GM18519 (cell line): ENCODE data around the gene LAYN.

Source experiments
- ATAC-seq: cut with Tn5 transposase; IDR thresholded peaks from one replicate; pipeline ENCODE4 v1.9.1; 2021; ENCODE audit warnings: mild to moderate bottlenecking, moderate library complexity; ENCODE audit not compliant: unreplicated experiment, low FRiP score

LAYN gene

DNA sequence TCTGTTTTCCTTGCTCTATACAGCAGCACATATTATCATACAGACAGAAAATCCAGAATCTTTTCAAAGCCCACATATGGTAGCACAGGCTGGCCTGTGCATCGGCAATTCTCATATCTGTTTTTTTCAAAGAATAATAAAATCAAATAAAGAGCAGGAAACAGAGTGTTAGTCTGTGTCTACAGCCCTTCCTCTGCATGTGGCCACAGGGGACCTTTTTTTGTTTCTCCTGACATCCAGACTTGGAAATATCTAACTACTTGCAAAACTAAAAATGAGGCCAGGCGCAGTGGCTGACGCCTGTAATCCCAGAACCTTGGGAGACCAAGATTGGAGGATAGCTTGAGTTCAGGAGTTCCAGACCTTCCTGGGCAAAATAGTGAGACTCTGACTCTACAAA is 20.3 kb downstream of the LAYN start:
- ATAC-seq: no peak

DNA sequence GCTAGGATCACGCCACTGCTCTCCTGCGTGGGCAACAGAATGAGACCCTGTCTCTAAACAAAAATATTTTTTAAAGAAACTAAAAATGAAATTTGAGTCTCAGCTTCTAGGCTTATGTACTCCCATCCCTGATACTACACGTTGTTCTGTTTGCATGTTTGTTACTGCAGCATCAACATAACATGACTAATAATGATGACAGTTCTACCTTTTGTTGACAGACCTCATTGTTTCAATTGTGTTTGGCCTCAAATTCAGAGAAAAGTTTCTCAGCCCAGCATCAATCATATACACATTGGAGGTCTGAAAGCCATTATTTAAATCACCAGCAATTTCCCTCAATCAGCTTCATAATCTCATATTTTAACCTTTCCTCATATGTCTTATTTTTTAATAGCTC is 20.8 kb downstream of the LAYN start:
- no peak for ATAC-seq

DNA sequence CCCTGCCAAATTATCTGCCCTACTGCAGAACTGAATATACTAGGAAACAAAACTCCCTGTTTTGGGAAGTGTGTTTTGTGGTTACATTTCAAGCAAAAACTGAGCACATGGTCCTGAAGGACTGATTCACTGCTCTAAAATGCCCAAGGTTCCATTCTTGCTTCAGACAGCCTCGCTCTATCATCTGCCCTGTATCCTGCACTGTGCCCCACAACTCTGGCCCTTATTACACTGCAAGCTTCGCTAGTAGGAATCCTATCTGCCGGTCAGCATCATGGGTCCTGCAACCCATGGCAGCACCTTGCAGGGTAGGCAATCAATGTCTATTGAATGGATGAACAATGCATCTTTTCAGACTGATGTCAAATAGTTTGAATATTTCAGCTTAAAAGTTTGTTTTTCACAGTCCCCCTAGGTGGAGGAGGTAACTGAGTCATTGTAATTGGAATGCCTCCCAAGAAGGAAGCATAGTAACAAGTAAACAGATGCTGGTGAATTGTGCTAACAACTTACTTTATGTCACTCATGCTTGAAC is 21.3 kb downstream of the LAYN start:
- ATAC-seq: no peak

DNA sequence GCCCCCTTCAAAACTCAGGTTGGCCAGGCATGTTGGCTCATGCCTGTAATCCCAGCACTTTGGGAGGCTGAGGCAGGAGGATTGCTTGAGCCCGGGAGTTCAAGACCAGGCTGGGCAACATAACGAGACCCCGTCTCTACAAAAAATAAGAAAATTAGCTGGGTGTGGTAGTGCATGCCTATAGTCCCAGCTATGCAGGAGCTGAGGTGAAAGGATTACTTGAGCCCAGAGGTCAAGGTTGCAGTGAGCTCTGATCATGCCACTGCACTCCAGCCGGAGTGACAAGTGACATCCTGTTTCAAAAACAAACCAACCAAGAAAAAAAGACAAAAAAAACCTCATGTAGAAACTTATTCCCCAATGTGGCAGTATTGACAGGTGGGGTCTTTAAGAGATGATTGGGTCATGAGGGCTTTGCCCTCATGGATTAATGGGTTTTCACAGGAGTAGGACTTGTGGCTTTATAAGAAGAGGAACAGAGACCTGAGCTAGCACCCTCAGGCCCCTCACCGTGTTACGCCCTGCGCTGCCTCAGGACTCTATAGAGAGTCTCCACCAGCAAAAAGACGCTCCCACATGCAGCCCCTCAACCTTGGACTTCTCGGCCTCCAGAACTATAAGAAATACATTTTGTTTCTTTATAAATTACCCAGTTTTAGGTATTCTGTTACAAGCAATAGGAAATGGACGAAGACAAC is 22.3 kb downstream of the LAYN start:
- ATAC-seq: no peak

DNA sequence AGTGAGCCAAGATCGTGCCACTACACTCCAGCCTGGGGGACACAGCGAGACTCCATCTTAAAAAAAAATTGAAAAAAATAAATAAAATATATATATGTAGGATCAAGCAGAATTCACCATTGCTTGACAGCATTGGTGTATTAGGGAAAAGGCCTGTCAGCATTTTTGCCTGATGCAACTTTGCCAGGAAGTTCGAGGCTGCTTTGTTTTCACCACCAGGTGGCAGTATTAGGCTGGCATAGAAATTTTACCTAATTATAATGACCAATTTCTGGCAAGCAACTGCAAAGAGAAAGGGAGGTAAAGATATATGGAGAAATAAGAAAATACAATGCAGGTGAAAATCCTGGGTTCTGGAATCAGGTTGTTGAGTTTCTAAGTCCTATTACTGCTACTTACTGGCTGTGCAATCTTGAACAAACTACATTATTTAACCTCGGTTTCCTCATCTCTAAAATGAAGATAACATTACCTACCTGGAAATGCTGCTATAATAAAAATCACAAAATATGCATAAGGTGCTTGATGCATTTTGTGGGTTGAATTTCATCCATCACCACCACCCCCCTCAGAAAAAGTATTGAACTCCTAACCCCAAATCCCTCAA is 24.7 kb downstream of the LAYN start:
- ATAC-seq: no peak

DNA sequence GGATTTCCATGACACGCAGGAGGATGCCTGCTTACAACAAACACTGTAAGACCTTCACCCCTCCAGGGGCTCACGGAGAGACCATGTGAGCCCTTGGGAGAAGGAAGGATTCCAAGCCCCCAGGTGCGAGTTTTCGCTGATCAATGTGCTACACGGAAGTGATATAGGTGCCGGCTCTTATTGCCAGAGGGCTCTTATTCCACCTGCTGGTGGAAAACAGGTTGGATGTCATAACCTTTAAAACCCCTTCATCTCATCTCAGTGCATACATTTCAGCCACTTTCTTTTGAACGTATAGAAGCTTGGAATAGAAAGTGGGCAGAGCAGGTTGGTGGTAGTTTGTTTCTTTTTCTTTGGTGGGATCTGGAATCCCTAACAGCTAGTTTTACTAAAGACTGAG is 25.8 kb downstream of the LAYN start:
- no peak for ATAC-seq

DNA sequence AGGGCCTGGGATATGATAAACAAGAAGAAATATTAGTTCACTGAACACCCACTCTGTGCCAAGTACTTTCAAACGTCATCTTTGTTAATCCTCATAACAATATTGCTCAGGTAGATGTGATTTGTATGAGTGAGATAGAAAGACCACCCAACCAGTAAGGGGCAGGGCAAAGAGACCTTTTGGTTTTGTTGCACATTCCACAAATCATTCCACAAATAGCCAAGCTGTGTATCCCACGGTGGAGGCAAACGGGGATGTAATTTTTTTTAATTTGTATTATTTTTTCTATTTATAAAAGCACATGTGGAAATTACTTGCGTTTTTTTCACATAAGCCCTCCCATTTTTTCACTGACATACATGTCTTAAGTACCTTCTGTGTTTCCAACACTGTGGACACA is 29.0 kb downstream of the LAYN start:
- ATAC-seq: no peak

DNA sequence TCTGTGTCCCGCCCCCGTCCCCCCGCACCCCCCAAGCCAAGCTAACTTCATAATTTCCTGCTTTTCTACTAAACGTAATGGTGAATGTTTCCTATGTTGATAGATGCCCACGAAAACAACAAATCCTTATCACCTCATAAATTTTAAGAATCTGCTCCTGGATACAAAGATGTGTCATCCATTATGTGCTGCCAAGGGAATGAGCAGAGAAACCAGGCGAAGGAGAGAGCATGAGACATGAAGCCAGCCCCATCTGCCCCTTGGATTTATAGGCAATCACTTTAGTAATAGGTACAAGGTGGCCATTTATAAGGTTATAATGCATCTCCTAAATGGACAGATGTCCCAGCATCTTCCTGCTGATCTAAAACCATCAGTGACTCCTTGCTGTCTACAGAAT is 30.3 kb downstream of the LAYN start:
- no peak for ATAC-seq

DNA sequence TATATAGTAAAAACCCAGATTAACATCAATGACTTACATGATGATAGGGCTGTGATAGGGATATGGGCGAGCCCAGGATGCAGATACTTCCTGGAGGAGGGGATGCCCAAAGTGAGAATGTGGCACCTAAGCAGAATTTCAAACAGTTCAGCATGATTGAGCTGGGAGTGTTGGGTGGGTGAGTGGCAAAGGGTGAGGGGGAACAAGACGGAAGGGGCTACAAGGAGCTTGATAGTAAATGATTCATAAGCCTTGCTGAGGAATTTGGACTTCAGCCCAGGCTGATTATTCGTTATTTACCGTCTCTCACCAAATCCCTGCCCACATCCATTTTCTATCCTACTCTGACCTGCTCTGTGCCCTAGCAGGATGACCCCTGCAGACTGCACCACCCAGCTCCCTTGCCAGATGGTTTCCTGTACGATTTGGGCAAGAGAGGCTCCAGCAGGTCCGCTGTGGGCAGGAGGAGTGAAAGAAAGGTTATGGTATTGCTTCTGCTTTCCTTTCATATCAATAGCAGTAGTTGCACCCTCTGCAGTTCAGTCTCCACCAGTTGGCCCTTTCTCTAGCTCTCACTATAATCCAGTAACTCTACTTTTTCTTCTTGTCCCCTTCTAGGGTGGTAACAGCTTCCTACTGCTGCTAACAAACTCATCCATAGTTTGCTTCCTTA is 31.4 kb downstream of the LAYN start:
- no peak for ATAC-seq

DNA sequence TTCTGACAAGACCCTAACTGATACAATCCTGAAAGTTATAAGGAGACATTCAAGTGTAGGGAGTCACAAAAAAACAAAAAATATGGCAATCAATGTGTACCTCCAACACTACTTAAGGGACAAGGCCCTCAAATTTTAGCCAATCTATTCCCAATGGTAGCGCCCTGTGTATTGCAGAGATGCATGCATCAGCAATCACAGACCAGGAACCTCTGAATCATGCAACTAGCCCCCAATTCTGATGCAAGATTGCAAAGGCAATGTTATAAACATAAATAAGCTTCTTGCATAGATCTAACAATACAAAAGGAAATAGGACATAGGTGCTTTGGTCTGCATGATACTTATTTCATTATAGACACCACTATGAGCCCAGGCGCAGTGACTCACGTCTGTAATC is 32.1 kb downstream of the LAYN start:
- ATAC-seq: no peak

DNA sequence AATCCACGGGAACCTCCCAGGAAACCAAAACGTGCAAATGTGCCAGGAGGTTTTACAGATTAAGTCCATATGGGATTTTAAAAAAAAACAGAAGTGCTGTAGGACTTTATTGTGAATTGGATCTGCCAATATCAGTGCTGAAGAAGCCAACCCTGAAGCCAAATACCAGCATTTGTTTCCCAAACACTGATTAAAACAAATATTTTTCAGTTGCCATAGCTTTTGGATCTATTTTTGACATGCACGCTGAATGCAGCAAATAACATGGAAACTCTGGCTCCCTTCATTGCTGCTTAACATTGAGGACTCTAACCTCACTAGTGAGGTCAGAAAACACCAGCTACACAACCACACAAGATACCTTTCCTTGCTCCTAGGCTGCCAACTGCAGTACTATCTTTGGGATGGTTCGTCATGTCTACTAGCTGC is 33.3 kb downstream of the LAYN start:
- ATAC-seq: no peak

DNA sequence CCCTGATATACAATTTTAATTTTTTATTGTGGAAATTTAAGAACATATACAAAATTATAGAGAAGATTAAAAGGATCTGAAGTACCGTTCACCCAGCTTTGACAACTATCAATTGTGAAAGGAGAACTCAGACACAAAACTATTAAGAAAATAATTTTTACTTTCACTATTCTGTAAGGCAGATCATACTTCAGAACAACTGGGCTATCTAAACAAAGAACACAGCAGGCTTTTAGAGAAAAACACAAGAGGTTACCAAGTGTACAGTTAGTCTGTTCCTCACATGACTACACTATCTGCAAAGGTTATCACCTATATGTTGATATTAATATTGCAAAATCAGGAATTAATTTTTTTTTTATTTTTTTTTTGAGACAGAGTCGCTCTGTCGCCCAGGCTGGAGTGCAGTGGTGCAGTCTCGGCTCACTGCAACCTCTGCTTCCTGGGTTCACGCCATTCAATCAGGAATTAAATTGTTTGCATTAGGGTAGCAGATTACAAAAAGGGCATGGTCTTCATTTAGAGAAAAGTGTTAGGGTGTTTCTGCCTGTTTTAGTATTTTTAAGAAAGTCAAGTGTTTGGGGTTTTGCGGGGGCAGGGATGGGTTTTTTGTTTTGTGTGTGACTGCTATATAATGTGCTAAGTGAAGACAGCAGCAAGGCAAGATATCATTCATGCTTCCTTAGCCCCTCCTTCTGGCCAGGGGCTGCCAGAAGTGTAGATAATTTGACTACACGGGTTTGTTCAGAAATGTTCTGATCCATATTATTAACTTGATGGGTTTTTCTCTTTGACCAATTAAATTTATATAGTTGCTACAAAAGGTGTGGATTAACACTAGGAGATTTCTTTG is 34.1 kb downstream of the LAYN start:
- no peak for ATAC-seq

DNA sequence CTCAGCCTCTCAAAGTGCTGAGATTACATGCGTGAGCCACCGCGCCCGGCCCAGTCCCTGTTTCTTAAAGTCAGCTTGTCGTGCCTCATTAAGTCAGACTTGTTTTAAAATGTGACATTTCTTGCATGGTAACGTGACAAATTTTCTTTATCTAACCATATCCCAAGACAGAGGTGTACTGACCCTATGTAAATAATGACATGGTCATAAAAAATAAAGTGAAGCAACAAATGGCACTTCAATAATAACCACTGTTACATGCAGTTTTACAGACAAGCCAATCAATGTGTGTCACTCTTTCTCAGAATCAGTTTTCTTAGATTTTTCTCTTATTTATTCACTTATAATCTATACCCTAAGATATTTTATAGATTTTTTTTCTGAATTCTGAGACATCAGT is 35.2 kb downstream of the LAYN start:
- no peak for ATAC-seq

DNA sequence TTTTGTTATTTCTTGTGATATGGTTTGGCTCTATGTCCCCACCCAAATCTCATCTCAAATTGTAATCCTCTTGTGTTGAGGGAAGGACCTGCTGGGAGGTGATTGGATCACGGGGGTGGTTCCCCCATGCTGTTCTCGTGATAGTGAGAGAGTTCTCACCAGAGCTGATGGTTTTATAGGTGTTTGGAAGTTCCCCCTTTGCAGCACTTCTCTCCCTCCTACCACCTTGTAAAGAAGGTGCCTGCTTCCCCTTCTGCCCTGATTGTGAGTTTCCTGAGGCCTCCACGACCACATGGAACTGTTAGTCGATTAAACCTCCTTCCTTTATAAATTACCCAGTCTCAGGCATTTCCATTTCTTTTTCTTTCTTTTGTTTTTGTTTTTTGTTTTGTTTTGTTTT is 37.3 kb downstream of the LAYN start:
- no peak for ATAC-seq

DNA sequence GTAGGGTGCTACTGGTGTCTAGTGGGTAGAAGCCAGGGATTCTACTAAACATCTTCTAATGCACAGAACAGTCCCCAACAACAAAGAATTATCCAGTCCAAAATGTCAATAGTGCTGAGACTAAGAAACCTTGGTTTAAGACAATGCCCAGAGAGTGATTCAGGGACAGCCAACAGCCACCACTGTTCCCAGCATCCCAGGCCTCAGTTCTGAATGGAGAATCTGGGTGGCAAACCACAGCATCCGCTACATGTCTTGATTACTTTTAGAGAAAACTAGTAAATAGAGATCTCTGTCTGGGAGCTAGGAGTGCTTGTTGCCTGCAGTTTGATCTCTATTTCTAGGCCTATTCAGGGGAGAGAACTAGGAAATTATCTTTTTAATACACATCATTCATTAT is 40.8 kb downstream of the LAYN start:
- no peak for ATAC-seq

DNA sequence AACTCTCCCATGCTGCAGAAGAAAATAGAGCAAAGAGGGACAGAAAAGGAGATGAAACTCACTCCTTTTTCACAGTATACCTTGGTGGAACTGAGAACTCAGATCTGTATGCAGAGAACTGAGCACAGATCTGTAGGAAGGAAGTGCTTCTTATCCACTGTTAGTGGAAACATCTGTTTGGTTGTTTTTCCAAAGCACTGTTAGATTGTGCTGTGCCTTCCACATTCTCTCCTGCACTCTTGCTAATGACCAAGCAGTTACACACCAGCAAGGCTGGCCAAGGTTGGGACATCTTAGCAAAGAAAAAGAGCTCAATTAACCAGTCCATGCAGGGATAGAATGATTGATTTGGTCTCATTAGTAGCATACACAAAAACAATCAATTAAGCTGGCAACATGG is 41.6 kb downstream of the LAYN start:
- ATAC-seq: no peak

DNA sequence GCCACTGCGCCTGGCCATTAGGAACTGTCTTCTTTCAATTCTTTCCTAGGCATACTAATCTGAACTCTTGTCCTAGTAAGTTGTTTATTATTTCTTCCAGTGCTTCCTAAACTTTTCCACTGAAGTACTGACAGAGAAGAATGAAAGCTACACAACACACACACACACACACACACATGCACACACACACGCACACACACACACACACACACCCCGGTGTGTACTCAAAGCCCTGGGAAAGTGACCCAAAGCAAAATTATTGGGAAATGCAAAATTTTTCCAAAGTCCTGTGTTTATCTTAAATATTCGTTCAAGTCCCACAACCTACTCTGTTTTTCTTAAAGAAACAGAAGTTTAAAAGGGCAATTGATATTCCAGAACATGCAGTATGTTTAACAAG is 42.4 kb downstream of the LAYN start:
- no peak for ATAC-seq

DNA sequence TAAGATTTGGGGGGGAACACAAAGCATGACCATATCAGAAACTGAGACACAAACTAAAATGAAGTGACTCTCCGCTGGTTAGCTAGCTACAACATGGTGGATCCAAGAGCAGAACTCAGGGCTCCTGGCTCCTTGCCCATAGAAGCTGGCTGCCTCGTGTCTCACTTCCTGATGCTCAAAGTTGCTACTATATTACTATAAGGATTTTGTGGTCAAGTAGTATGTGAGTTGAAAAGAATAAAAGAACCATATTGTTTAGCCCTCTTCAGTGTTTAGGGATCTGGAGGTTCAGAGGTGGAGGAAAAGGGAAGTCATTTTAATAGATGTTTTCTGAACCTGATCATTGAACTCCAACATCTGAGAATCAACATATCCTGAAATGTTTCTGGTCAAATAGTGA is 44.9 kb downstream of the LAYN start:
- no peak for ATAC-seq

DNA sequence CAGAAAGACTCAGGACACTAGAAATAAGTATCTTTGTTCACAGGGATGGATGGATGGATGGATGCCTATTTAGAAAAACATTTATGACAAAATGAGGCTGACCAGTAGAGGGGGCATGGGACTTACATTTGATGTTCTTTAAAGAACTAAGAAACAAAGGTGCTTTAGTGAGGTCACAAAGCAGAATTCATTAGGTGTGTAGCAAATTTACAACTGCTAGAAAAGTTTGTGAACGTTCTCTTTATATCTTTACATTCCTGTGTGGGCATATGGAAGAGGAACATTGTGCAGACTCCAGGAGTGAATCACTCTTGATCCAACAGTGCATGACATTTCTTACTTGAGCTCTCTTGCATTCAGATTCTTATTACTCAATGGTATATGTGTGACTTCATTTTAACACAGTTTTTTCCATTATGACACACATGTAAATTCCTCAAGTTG is 45.9 kb downstream of the LAYN start:
- ATAC-seq: no peak

DNA sequence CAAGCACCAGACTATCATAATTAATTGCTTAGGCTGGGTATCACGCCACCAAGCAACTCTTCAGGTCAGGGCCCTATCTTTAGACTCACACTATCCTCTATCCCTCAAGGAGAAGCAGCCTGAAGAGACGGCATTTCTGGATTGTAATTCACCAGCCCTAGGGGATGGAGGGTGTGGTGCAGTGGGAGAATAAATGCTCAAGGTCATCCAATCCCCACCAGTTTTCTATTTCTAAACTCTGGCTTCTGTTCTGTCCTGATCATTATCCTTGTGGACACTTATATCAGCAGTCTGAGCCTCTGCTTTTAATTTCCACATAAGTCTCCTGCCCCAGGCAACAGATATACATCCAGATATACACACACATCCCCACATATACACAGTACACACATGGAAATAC is 48.6 kb downstream of the LAYN start:
- no peak for ATAC-seq
